ENCODE results near the gene LCOR. TPM values are rescaled to one million over a fixed set of nuclear protein-coding genes. Genes with fewer than 3 reads are reported as not detected.

LCOR gene
- total RNA-seq, 2 donors from 2014 or later, result 36.9 to 43.3 TPM

GRCh38 chr10:96992721-96993120, 160.6 kb downstream of the LCOR start:
- Mint-ChIP-seq H3K9me3 (no peaks in the 10 kb centered on the region), H3K4me1 (peaks cover 6% of the 10 kb centered on the region)

GRCh38 chr10:96995851-96996250, 163.8 kb downstream of the LCOR start:
- Histone ChIP-seq H3K4me3 (ENCODE audit: low read length) (no peak overlapping the region), H3K4me1 (ENCODE audit: control insufficient read depth, insufficient read depth, low read length) (no peaks in the 10 kb centered on the region), H3K27ac (ENCODE audit: low read depth, low read length) (no peak overlapping the region), H3K27me3 (ENCODE audit: control insufficient read depth, insufficient read depth, low read length, poor library complexity, severe bottlenecking) (no peaks in the 10 kb centered on the region), H3K9me3 (ENCODE audit: control insufficient read depth, low read length) (no peaks in the 10 kb centered on the region), H3K9ac (ENCODE audit: extremely low read depth, low read length, poor library complexity, severe bottlenecking) (no peak overlapping the region), H3K36me3 (ENCODE audit: control insufficient read depth, insufficient read depth, low read length) (no peaks in the 10 kb centered on the region)
- H3K36me3 Mint-ChIP-seq (ENCODE audit: low read depth), result no peaks in the 10 kb centered on the region
- no peaks in the 10 kb centered on the region for H3K9me3 Mint-ChIP-seq
- 91 to 100% methylated on average over 2 to 4 of the region's 4 CpGs for WGBS, 2 experiments (ENCODE audit: insufficient coverage in 1 of 2, insufficient read length in 1 of 2)
- H3K27me3 Mint-ChIP-seq (ENCODE audit: insufficient read depth), result no peaks in the 10 kb centered on the region
- H3K4me3 Mint-ChIP-seq, result no peak overlapping the region
- no peak for TF ChIP-seq CTCF (conservative IDR thresholded peaks at IDR 0.05)
- DNase-seq, result no peak
- H3K27ac Mint-ChIP-seq, result no peak overlapping the region
- H3K4me1 Mint-ChIP-seq, result no peaks in the 10 kb centered on the region

More at GRCh38 chr10:96992721-96993120, 160.6 kb downstream of the LCOR start:
- TF ChIP-seq CTCF (conservative IDR thresholded peaks at IDR 0.05), result no peak
- no peak overlapping the region for H3K27ac ChIP-seq (ENCODE audit: low read depth, low read length)
- WGBS, 2 experiments (ENCODE audit: insufficient coverage in 1 of 2, insufficient read length in 1 of 2), result 60 to 79% methylated on average over 1 of the region's 1 CpG
- Mint-ChIP-seq H3K27me3 (ENCODE audit: insufficient read depth) (no peaks in the 10 kb centered on the region), H3K4me3 (no peak overlapping the region), H3K27ac (no peak overlapping the region), H3K36me3 (ENCODE audit: low read depth) (no peaks in the 10 kb centered on the region)
- no peaks in the 10 kb centered on the region for H3K9me3 ChIP-seq (ENCODE audit: control insufficient read depth, low read length)
- no peaks in the 10 kb centered on the region for H3K4me1 ChIP-seq (ENCODE audit: control insufficient read depth, insufficient read depth, low read length)
- H3K4me3 ChIP-seq (ENCODE audit: low read length), result no peak overlapping the region
- no peak overlapping the region for H3K9ac ChIP-seq (ENCODE audit: extremely low read depth, low read length, poor library complexity, severe bottlenecking)
- no peaks in the 10 kb centered on the region for H3K27me3 ChIP-seq (ENCODE audit: control insufficient read depth, insufficient read depth, low read length, poor library complexity, severe bottlenecking)
- H3K36me3 ChIP-seq (ENCODE audit: control insufficient read depth, insufficient read depth, low read length), result no peaks in the 10 kb centered on the region
- no peak for DNase-seq

- Mint-ChIP-seq H3K36me3 (ENCODE audit: low read depth) (no peaks in the 10 kb centered on the region), H3K4me1 (no peaks in the 10 kb centered on the region), H3K27ac (no peak overlapping the region), H3K4me3 (no peak overlapping the region), H3K9me3 (no peaks in the 10 kb centered on the region), H3K27me3 (ENCODE audit: insufficient read depth) (no peaks in the 10 kb centered on the region)
- TF ChIP-seq CTCF (conservative IDR thresholded peaks at IDR 0.05), result no peak
- Histone ChIP-seq H3K9me3 (ENCODE audit: control insufficient read depth, low read length) (no peaks in the 10 kb centered on the region), H3K27me3 (ENCODE audit: control insufficient read depth, insufficient read depth, low read length, poor library complexity, severe bottlenecking) (no peaks in the 10 kb centered on the region), H3K9ac (ENCODE audit: extremely low read depth, low read length, poor library complexity, severe bottlenecking) (no peak overlapping the region), H3K27ac (ENCODE audit: low read depth, low read length) (no peak overlapping the region), H3K36me3 (ENCODE audit: control insufficient read depth, insufficient read depth, low read length) (no peaks in the 10 kb centered on the region), H3K4me3 (ENCODE audit: low read length) (no peak overlapping the region), H3K4me1 (ENCODE audit: control insufficient read depth, insufficient read depth, low read length) (no peaks in the 10 kb centered on the region)
- 96% methylated on average over 2 to 6 of the region's 6 CpGs for WGBS, 2 experiments (ENCODE audit: insufficient coverage in 1 of 2, insufficient read length in 1 of 2)
- DNase-seq, result no peak
Observed at GRCh38 chr10:96996275-96996965, 164.3 kb downstream of the LCOR start.

All from endodermal cell (in vitro differentiated cells).